Measurements from ENCODE around the gene RAB5IF. TPM values are rescaled to one million over a fixed set of nuclear protein-coding genes. Genes with fewer than 3 reads are reported as not detected.

Gene RAB5IF
- total and polyA plus RNA-seq, 2 of the 13 experiments (the other 11 are each of a cell fraction or from before 2014, with no cell fraction given) = 261 to 305 TPM

DNA sequence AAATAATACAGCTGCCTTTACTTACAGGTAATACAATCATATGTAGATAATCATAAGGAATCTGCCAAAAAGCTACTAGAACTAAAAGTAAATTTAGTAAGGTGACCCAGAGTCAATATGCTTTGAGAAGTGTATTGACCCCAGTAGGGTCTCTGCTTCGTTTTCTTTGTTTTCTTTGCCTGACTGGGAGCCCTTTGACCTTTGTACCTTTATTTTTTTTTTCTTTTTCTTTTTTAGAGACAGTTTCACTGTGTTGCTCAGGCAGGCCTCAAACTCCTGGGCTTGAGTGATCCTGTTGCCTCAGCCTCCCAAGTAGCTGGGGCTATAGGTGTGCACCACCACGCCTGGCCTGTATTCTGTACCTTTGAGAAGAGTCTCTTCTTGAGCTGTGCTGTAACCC lies 17.9 kb downstream of the RAB5IF start (continued):
- 0 out of 2 replicates have a peak, but pooled peaks have one; percentile 50 for TF ChIP-seq NFIC (IDR thresholded peaks at IDR 0.05; ENCODE audit: low read length)
- TF ChIP-seq ZFP36L1 (CRISPR knock-in tag; IDR thresholded peaks at IDR 0.05) = no peak
- TF ChIP-seq SOX5 (CRISPR knock-in tag; IDR thresholded peaks at IDR 0.05; ENCODE audit: borderline replicate concordance) = peak; percentile 76; the same call in 1 of the 2 replicates
- TF ChIP-seq, protein P1, sequence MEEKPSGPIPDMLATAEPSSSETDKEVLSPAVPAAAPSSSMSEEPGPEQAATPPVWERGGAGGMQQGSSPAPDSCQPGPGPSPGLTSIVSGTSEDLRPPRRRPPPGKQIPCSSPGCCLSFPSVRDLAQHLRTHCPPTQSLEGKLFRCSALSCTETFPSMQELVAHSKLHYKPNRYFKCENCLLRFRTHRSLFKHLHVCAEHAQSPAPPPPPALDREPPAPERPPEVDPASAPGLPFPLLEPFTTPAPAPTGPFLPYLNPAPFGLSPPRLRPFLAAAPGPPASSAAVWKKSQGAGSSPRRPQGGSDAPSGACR (CRISPR knock-in tag; IDR thresholded peaks at IDR 0.05) = peak; percentile 37; the same call in 1 of the 2 replicates
- TF ChIP-seq, protein P2, sequence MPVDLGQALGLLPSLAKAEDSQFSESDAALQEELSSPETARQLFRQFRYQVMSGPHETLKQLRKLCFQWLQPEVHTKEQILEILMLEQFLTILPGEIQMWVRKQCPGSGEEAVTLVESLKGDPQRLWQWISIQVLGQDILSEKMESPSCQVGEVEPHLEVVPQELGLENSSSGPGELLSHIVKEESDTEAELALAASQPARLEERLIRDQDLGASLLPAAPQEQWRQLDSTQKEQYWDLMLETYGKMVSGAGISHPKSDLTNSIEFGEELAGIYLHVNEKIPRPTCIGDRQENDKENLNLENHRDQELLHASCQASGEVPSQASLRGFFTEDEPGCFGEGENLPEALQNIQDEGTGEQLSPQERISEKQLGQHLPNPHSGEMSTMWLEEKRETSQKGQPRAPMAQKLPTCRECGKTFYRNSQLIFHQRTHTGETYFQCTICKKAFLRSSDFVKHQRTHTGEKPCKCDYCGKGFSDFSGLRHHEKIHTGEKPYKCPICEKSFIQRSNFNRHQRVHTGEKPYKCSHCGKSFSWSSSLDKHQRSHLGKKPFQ (CRISPR knock-in tag; IDR thresholded peaks at IDR 0.05; ENCODE audit: insufficient replicate concordance) = no peak
- 0 out of 3 replicates have a peak, but pooled peaks have one; percentile 21 for TF ChIP-seq MXI1 (IDR thresholded peaks at IDR 0.05; ENCODE audit: borderline replicate concordance, low read depth, low read length)
- peak; percentile 56 for TF ChIP-seq RARA (CRISPR knock-in tag; IDR thresholded peaks at IDR 0.05)
- TF ChIP-seq GFI1 (CRISPR knock-in tag; IDR thresholded peaks at IDR 0.05; ENCODE audit: borderline replicate concordance) = peak; percentile 52; the same call in 1 of the 2 replicates
- no peak for TF ChIP-seq SALL2 (CRISPR knock-in tag; IDR thresholded peaks at IDR 0.05)
- no peak for TF ChIP-seq KLF12 (CRISPR knock-in tag; IDR thresholded peaks at IDR 0.05; ENCODE audit: borderline replicate concordance)
- TF ChIP-seq NFE2L2 (IDR thresholded peaks at IDR 0.05; ENCODE audit: low read length) = no peak
- no peak for TF ChIP-seq ISL2 (CRISPR knock-in tag; IDR thresholded peaks at IDR 0.05)
- 0 out of 2 replicates have a peak, but pooled peaks have one; percentile 3 for TF ChIP-seq GZF1 (CRISPR knock-in tag; IDR thresholded peaks at IDR 0.05)
- TF ChIP-seq, protein P3, sequence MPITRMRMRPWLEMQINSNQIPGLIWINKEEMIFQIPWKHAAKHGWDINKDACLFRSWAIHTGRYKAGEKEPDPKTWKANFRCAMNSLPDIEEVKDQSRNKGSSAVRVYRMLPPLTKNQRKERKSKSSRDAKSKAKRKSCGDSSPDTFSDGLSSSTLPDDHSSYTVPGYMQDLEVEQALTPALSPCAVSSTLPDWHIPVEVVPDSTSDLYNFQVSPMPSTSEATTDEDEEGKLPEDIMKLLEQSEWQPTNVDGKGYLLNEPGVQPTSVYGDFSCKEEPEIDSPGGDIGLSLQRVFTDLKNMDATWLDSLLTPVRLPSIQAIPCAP (CRISPR knock-in tag; IDR thresholded peaks at IDR 0.05; ENCODE audit: low read depth) = no peak
- TF ChIP-seq, protein P4, sequence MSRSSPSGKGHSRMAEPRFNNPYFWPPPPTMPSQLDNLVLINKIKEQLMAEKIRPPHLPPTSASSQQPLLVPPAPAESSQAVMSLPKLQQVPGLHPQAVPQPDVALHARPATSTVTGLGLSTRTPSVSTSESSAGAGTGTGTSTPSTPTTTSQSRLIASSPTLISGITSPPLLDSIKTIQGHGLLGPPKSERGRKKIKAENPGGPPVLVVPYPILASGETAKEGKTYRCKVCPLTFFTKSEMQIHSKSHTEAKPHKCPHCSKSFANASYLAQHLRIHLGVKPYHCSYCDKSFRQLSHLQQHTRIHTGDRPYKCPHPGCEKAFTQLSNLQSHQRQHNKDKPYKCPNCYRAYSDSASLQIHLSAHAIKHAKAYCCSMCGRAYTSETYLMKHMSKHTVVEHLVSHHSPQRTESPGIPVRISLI (CRISPR knock-in tag; IDR thresholded peaks at IDR 0.05; ENCODE audit: borderline replicate concordance) = peak; percentile 94
- TF ChIP-seq, protein P5, sequence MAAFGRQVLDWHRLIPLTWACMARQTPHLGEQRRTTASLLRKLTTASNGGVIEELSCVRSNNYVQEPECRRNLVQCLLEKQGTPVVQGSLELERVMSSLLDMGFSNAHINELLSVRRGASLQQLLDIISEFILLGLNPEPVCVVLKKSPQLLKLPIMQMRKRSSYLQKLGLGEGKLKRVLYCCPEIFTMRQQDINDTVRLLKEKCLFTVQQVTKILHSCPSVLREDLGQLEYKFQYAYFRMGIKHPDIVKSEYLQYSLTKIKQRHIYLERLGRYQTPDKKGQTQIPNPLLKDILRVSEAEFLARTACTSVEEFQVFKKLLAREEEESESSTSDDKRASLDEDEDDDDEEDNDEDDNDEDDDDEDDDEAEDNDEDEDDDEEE (CRISPR knock-in tag; IDR thresholded peaks at IDR 0.05) = no peak
- TF ChIP-seq, protein P6, sequence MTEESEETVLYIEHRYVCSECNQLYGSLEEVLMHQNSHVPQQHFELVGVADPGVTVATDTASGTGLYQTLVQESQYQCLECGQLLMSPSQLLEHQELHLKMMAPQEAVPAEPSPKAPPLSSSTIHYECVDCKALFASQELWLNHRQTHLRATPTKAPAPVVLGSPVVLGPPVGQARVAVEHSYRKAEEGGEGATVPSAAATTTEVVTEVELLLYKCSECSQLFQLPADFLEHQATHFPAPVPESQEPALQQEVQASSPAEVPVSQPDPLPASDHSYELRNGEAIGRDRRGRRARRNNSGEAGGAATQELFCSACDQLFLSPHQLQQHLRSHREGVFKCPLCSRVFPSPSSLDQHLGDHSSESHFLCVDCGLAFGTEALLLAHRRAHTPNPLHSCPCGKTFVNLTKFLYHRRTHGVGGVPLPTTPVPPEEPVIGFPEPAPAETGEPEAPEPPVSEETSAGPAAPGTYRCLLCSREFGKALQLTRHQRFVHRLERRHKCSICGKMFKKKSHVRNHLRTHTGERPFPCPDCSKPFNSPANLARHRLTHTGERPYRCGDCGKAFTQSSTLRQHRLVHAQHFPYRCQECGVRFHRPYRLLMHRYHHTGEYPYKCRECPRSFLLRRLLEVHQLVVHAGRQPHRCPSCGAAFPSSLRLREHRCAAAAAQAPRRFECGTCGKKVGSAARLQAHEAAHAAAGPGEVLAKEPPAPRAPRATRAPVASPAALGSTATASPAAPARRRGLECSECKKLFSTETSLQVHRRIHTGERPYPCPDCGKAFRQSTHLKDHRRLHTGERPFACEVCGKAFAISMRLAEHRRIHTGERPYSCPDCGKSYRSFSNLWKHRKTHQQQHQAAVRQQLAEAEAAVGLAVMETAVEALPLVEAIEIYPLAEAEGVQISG (CRISPR knock-in tag; IDR thresholded peaks at IDR 0.05) = no peak
- TF ChIP-seq NR2C2 (CRISPR knock-in tag; IDR thresholded peaks at IDR 0.05; ENCODE audit: borderline replicate concordance) = peak; percentile 55; the same call in 1 of the 2 replicates
- TF ChIP-seq SALL1 (CRISPR knock-in tag; IDR thresholded peaks at IDR 0.05) = peak; percentile 4; the same call in 1 of the 2 replicates
- no peak for TF ChIP-seq BRD4 (CRISPR knock-in tag; IDR thresholded peaks at IDR 0.05)
- no peak for TF ChIP-seq HMGA1 (CRISPR knock-in tag; conservative IDR thresholded peaks at IDR 0.05)
- TF ChIP-seq TEAD2 (CRISPR knock-in tag; IDR thresholded peaks at IDR 0.05) = no peak
- no peak for TF ChIP-seq NFATC3 (CRISPR knock-in tag; IDR thresholded peaks at IDR 0.05)
- TF ChIP-seq KMT2B (CRISPR knock-in tag; IDR thresholded peaks at IDR 0.05) = 0 out of 2 replicates have a peak, but pooled peaks have one; percentile 4

Measured in HepG2 (cell line).